Stimulated activated CD4-positive, alpha-beta T cell treated with anti-CD3 and anti-CD28 coated beads, TNF-alpha, amount 100 ng/mL, for 24 hours (primary cell): ENCODE measurements around the gene TMC8.
"Not testable (repeated sequence)": the region's sequence is repeated elsewhere in the genome, so short reads cannot be mapped to it uniquely, and the experiment has no call there.

Source experiments
- DNase-seq, 3 experiments: peaks; one replicate each; pipeline ENCODE4 v3.0.0-alpha.2; 2020; ENCODE audit warnings: low read depth in 3 of 3

The TMC8 gene

GRCh38 chr17:78130437-78131101 lies at the start of gene TMC8:
TSS of gene TMC8 (plus strand) at chr17:78130771. CDS start at chr17:78131589, 818 bp downstream.
- peak in 1 of 3 experiments; percentile 70 for DNase-seq

- no peak for DNase-seq
Observed at GRCh38 chr17:78081551-78081950, 49.0 kb upstream of the TMC8 start.

- DNase-seq, result not testable (repeated sequence)
Observed at GRCh38 chr17:78082355-78082872, 48.2 kb upstream of the TMC8 start.

- no peak for DNase-seq
Observed at GRCh38 chr17:78082988-78083387, 47.6 kb upstream of the TMC8 start.

GRCh38 chr17:78086740-78087139 lies 43.8 kb upstream of the TMC8 start:
- DNase-seq, result no peak

GRCh38 chr17:78088529-78088928 lies 42.0 kb upstream of the TMC8 start:
- no peak for DNase-seq

- DNase-seq, result no peak
Observed at GRCh38 chr17:78089576-78090281, 40.8 kb upstream of the TMC8 start.

GRCh38 chr17:78092794-78093324 lies 37.7 kb upstream of the TMC8 start:
- no peak for DNase-seq

GRCh38 chr17:78095035-78095434 lies 35.5 kb upstream of the TMC8 start:
- no peak for DNase-seq

GRCh38 chr17:78096093-78096492 lies 34.5 kb upstream of the TMC8 start:
- no peak for DNase-seq

GRCh38 chr17:78101112-78101511 lies 29.5 kb upstream of the TMC8 start:
- DNase-seq, result no peak

- DNase-seq, result no peak
Observed at GRCh38 chr17:78101542-78101941, 29.0 kb upstream of the TMC8 start.

- no peak for DNase-seq
Observed at GRCh38 chr17:78103311-78103710, 27.3 kb upstream of the TMC8 start.

GRCh38 chr17:78104540-78104941 lies 26.0 kb upstream of the TMC8 start:
- no peak for DNase-seq

- no peak for DNase-seq
Observed at GRCh38 chr17:78105101-78105500, 25.5 kb upstream of the TMC8 start.

GRCh38 chr17:78105551-78105950 lies 25.0 kb upstream of the TMC8 start:
- DNase-seq, result no peak

- DNase-seq, result no peak
Observed at GRCh38 chr17:78106211-78106610, 24.4 kb upstream of the TMC8 start.

GRCh38 chr17:78107457-78107856 lies 23.1 kb upstream of the TMC8 start:
- DNase-seq, result peak in 1 of 3 experiments; percentile 28

- no peak for DNase-seq
Observed at GRCh38 chr17:78107976-78108725, 22.4 kb upstream of the TMC8 start.

- no peak for DNase-seq
Observed at GRCh38 chr17:78108726-78109488, 21.7 kb upstream of the TMC8 start.

- no peak for DNase-seq
Observed at GRCh38 chr17:78109489-78109761, 21.1 kb upstream of the TMC8 start.
